NOMO-1 treated with DMSO at 0.1 percent for 48 hours (cell line): ENCODE data around the gene NPAS4.
"Not testable (repeated sequence)": the region's sequence is repeated elsewhere in the genome, so short reads cannot be mapped to it uniquely, and the experiment has no call there.

Source experiments
- DNase-seq: peaks from one replicate; lab custom pipeline; 2025; ENCODE audit not compliant: unreplicated experiment; lab: John Stamatoyannopoulos, UW

NPAS4 gene

GRCh38 chr11:66417000-66417399 lies 3.8 kb upstream of the NPAS4 start:
- DNase-seq: no peak

- peak; percentile 83 for DNase-seq
Observed at GRCh38 chr11:66418168-66418985, 2.5 kb upstream of the NPAS4 start.

DNA sequence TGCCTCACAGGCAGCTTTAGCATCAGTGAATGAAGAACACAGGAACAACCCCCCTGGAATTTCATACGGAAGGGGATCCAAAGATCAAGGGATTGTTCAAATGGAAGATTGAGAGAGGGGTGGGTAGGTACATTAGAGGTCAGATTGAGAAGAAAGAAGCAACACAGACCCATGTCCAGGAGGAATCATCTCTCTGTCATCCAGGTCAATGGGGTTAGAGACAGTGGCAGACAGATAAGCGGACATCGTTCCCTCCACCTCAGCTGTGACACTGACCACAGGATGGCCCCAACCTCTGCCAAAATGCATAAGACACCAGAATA lies 1.9 kb upstream of the NPAS4 start:
- no peak for DNase-seq

- DNase-seq: no peak
Observed at GRCh38 chr11:66419825-66420224, 1.0 kb upstream of the NPAS4 start.

- peak; percentile 75 for DNase-seq
Observed at GRCh38 chr11:66421492-66422205, 814 bp downstream of the NPAS4 start.

GRCh38 chr11:66426314-66426713 lies 5.5 kb downstream of the NPAS4 start:
- DNase-seq: no peak

GRCh38 chr11:66428933-66429332 lies 8.1 kb downstream of the NPAS4 start:
- DNase-seq: no peak

- DNase-seq: peak; percentile 52
Observed at GRCh38 chr11:66429983-66430602, 9.3 kb downstream of the NPAS4 start.

GRCh38 chr11:66431287-66431686 lies 10.5 kb downstream of the NPAS4 start:
- DNase-seq: not testable (repeated sequence)

GRCh38 chr11:66431871-66432329 lies 11.1 kb downstream of the NPAS4 start:
- DNase-seq: not testable (repeated sequence)

DNA sequence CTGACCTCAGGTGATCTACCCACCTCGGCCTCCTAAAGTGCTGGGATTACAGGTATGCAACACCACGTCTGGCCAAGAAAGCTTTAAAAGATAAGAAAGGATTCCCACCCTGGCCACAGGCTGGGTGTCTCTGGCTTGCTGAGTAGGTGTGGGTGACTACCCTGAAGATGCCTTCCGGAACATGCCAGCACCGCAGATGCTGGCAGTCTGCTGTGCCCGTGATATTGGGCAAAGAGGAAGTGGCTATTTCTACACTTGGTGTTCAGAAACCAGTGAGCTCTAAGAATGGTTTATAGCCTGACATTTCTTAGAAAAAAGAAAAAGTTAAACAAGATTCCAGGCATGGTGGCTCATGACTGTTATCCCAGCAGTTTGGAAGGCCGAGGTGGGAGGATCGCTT lies 11.8 kb downstream of the NPAS4 start:
- peak; percentile 61 for DNase-seq

DNA sequence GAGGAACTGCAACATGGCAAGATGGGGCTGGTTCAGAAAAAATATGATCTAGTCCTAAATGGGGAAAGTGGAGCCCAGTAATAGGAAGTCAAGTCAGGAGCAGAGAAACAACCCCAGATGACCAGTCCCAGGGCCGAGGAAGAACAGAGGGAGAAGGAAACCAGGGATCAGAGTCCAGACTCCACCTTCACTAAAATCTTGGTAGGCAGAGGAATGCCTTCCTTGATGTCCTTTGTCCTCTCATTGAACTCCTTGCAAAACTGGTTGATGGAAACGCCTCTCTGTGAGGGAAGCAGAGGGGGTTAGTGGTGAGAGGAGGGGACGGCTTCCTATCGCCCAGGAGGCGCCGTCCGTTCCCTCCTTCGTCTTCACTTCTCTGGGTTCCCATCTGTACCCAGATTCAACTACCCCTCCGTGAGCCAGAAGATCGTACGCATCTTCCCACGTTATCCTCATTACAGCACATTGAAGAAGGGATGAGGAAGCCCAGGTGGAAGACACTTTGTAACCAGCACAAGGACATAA lies 17.2 kb downstream of the NPAS4 start:
- no peak for DNase-seq

GRCh38 chr11:66438504-66439466 lies 17.9 kb downstream of the NPAS4 start, which contains the start of gene MRPL11:
Gene MRPL11 (minus strand): TSS chr11:66438848. CDS start chr11:66438754, 94 bp downstream.
- DNase-seq: peak; percentile 90

GRCh38 chr11:66440101-66440939 lies 19.5 kb downstream of the NPAS4 start:
- DNase-seq: not testable (repeated sequence)

GRCh38 chr11:66440940-66441282 lies 20.1 kb downstream of the NPAS4 start:
- DNase-seq: not testable (repeated sequence)

GRCh38 chr11:66443602-66444001 lies 22.8 kb downstream of the NPAS4 start:
- DNase-seq: peak; percentile 98

GRCh38 chr11:66447012-66447411 lies 26.2 kb downstream of the NPAS4 start:
- no peak for DNase-seq

- peak; percentile 35 for DNase-seq
Observed at GRCh38 chr11:66448523-66448922, 27.7 kb downstream of the NPAS4 start.

DNA sequence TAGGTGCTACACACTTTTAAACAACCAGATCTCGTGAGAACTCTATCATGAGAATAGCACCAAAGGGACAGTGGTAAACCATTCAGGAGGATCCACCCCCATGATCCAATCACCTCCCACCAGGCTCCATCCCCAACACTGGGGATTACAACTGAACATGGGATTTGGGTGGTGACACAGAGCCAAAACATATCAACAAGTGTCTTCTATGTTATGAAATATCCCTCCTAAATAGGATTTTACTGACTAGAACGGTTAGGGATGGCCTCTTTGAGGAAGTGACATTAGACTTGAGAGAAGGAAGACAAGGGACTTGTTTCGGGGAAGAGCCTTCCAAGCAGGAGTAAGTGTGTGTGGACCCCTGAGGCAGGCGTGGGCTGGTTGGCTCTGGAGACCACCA lies 29.7 kb downstream of the NPAS4 start:
- DNase-seq: peak; percentile 75

GRCh38 chr11:66451663-66452062 lies 30.8 kb downstream of the NPAS4 start:
- no peak for DNase-seq
